Measurements from ENCODE around the gene JTB. TPM values are rescaled to one million over a fixed set of nuclear protein-coding genes. Genes with fewer than 3 reads are reported as not detected.

Gene JTB
- total and polyA plus RNA-seq, 8 donors, result 82.6 to 180 (median 100) TPM

DNA sequence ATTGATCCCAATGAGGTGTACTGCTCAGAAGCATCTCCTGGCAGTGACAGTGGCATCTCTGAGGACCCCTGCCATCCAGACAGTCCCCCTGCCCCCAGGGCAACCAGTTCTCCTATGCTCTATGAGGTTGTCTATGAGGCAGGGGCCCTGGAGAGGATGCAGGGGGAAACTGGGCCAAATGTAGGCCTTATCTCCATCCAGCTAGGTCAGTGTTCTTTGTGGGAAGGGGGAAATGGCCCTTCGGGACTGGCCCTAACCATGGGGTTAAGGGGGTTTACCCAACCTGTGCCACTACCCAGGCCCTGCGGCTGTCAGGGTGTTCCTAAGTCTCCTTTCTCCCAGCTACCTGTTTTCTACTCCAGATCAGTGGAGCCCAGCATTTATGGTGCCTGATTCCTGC is 8.5 kb downstream of the JTB start:
- DNase-seq, result peak in 1 of 6 donors; percentile 36
- intact Hi-C loops (cut with DNase I), result no loop called here
- 88 to 89% methylated on average over 2 of the region's 2 CpGs for WGBS, 2 donors
- Histone ChIP-seq H3K9me3 (no peaks in the 10 kb centered on the region), H3K4me1 (peaks cover 0 to 22% (median 5%) of the 10 kb centered on the region in 3 donors), H3K27me3 (no peaks in the 10 kb centered on the region), H3K36me3 (peaks cover 0 to 6% (median 5%) of the 10 kb centered on the region in 3 donors), H3K27ac (peak overlapping the region in 1 of 4 donors; percentile 82), H3K4me3 (peak overlapping the region in 1 of 4 donors; percentile 47)
- no peak for FAIRE-seq
- ATAC-seq, result no peak
- TF ChIP-seq, protein P1, sequence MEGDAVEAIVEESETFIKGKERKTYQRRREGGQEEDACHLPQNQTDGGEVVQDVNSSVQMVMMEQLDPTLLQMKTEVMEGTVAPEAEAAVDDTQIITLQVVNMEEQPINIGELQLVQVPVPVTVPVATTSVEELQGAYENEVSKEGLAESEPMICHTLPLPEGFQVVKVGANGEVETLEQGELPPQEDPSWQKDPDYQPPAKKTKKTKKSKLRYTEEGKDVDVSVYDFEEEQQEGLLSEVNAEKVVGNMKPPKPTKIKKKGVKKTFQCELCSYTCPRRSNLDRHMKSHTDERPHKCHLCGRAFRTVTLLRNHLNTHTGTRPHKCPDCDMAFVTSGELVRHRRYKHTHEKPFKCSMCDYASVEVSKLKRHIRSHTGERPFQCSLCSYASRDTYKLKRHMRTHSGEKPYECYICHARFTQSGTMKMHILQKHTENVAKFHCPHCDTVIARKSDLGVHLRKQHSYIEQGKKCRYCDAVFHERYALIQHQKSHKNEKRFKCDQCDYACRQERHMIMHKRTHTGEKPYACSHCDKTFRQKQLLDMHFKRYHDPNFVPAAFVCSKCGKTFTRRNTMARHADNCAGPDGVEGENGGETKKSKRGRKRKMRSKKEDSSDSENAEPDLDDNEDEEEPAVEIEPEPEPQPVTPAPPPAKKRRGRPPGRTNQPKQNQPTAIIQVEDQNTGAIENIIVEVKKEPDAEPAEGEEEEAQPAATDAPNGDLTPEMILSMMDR (IDR thresholded peaks at IDR 0.05), result no peak

DNA sequence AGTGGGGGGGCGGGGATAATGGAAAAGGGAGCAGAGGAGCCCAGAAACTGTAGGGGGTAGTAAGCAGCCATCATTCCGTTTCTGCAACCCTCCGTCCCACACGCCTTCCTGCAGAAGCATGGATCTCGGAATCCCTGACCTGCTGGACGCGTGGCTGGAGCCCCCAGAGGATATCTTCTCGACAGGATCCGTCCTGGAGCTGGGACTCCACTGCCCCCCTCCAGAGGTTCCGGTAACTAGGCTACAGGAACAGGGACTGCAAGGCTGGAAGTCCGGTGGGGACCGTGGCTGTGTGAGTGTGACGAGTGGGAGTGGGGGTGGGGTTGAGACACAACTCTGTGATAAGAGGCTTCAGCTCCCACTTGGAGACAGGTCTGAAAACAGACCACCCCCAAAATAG is 9.1 kb downstream of the JTB start:
- 3% methylated on average over 13 of the region's 13 CpGs for WGBS, 2 donors
- intact Hi-C loops (cut with DNase I), result no loop called here
- H3K9me3 ChIP-seq, result no peaks in the 10 kb centered on the region
- peak overlapping the region in 3 of 4 donors; percentile 82 to 94 (median 85) for H3K27ac ChIP-seq
- H3K4me3 ChIP-seq, result peak overlapping the region in 3 of 4 donors; percentile 41 to 47 (median 42)
- FAIRE-seq (no peak), ATAC-seq (no peak), DNase-seq (peak in 1 of 6 donors; percentile 69)
- TF ChIP-seq, protein P1 (IDR thresholded peaks at IDR 0.05), result no peak
- H3K36me3 ChIP-seq, result peaks cover 0 to under 1% (median 0%) of the 10 kb centered on the region in 3 donors
- H3K4me1 ChIP-seq, result peaks cover 0 to 22% (median 5%) of the 10 kb centered on the region in 3 donors
- no peaks in the 10 kb centered on the region for H3K27me3 ChIP-seq

GRCh38 chr1:153968000-153968363 is 9.5 kb downstream of the JTB start:
- intact Hi-C loops (cut with DNase I), result no loop called here
- Histone ChIP-seq H3K4me1 (peaks cover 0 to 22% (median 5%) of the 10 kb centered on the region in 3 donors), H3K9me3 (no peaks in the 10 kb centered on the region), H3K4me3 (peak overlapping the region; percentile 29 to 47 (median 42)), H3K36me3 (no peaks in the 10 kb centered on the region), H3K27me3 (no peaks in the 10 kb centered on the region), H3K27ac (peak overlapping the region; percentile 82 to 94 (median 88))
- TF ChIP-seq, protein P1 (IDR thresholded peaks at IDR 0.05), result no peak
- 1 to 2% methylated on average over 8 of the region's 8 CpGs for WGBS, 2 donors
- FAIRE-seq, result no peak
- ATAC-seq, result peak; percentile 26 to 42 (median 34)
- DNase-seq, result peak; percentile 73 to 86 (median 80)

DNA sequence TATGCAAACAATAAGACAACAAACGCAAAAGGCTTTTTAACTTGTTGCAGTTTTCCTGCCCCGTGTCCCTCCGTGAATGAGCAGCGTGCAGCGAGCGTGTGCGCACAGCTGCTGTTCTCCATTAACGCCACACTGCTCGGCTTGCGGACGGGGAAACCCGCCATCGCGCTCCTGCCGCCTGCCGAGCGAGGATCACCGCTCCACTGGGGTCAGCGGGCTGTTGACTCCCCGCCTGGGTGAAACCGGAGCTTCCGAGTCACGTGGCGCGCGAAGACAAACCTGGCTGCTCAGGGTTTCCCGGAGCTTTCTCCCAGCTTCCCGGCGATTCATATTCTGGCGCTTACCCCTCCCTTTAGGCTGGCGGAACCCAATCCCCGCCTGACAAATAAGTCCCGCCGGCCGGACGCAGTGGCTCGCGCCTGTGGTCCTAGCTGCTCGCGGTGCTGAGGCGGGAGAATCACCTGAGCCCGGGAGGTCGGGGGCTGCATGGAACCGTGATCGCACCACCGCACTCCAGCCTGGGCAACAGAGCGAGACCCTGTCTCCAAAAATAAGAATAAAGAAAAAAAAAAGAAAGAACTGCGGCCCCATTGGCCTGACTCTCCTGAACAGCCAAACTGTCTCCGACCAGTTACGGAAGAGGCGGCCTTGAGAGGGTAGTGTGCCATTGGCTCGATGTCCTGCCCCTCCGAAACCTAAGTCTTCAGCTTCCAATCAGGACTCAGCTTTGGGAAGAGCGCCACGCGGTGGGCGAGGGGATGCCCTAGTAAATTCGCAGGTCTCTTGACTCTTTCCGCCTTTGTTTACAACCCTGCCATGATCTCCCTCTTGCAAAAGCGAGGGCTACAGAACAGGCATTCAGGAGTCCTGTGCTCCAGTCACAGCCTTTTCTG is 10.1 kb downstream of the JTB start, which contains the start of gene CREB3L4:
Gene CREB3L4, plus strand, starts transcription at position 796 of the 893 bp plus-strand sequence. CDS start 624 bp downstream, outside the sequence.
- ATAC-seq (peak; percentile 79 to 87 (median 82)), DNase-seq (peak; percentile 92 to 95 (median 94)), FAIRE-seq (no peak)
- no peaks in the 10 kb centered on the region for H3K27me3 ChIP-seq
- H3K4me3 ChIP-seq, result peak within 1 kb of the TSS; percentile 29 to 47 (median 42)
- no peaks in the 10 kb centered on the region for H3K36me3 ChIP-seq
- intact Hi-C loops (cut with DNase I), result no loop called here
- TF ChIP-seq, protein P1 (IDR thresholded peaks at IDR 0.05), result peak in 1 of 4 donors; percentile 12
- H3K27ac ChIP-seq, result peak within 1 kb of the TSS; percentile 82 to 94 (median 88)
- peaks cover 3 to 25% (median 5%) of the 10 kb centered on the region in 3 donors for H3K4me1 ChIP-seq
- no peaks in the 10 kb centered on the region for H3K9me3 ChIP-seq
- 0% methylated on average over 60 of the region's 60 CpGs for WGBS, 2 donors
